Measurements from ENCODE around the gene HIVEP3. TPM values are rescaled to one million over a fixed set of nuclear protein-coding genes. Genes with fewer than 3 reads are reported as not detected.

Gene HIVEP3
- total RNA-seq, 2 experiments from 2014 or later = 18.6 to 20.4 TPM

GRCh38 chr1:41629141-41629540 is 289.6 kb downstream of the HIVEP3 start:
- Mint-ChIP-seq H3K4me1 (ENCODE audit: low read depth) (peaks cover 71% of the 10 kb centered on the region), H3K4me3 (no peak overlapping the region), H3K27me3 (no peaks in the 10 kb centered on the region), H3K36me3 (ENCODE audit: low read depth) (peaks cover 57% of the 10 kb centered on the region), H3K27ac (no peak overlapping the region), H3K9me3 (no peaks in the 10 kb centered on the region)
- intact Hi-C loops (cut with micrococcal nuclease) = no loop called here
- no peak for TF ChIP-seq CTCF (IDR thresholded peaks at IDR 0.05)
- ATAC-seq (no peak), DNase-seq (no peak)
- CTCF ChIA-PET = no interaction called here
- POLR2A ChIA-PET = no interaction called here

- POLR2A ChIA-PET = interaction anchor here (1.0 kb wide), 1 partner anchor 30 kb away, joined by 4 read pairs; no protein-coding TSS in a partner anchor
Measured at GRCh38 chr1:41627491-41628280, 291.0 kb downstream of the HIVEP3 start.

DNA sequence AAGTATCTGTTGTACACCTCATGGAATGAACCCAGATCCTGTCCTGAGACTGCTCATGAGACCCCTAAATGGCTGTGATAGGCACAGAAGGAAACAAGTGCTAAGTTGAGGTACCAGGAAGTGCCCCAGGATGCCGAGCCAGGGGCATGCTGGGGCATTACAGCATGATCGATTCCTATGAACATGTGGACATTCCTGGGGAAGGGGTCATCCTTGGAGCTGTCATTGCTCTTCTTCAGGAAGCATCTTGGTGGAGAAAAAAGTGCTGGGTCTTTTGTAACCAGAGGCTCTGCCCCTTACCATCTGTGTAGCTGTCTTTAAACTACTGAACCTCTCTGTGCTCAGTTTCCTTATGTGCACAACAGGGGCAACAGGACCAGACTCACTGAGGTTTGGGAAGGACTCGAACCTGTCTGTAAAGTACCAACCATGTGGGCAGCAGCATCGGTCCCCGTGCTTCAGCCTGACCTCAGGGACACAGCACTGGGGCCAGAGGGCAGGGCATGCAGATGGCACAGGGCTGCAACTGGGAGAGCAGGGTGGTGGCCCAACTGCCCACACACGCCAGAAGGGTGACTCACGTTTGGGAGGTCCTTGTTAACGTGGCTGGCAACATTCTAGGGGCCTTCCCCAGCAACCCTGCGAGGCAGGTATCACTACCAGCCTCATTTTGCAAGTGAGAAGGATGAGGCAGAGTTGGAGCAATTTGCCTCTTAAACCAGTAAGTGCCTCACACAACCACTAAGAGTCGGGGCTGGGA is 291.9 kb downstream of the HIVEP3 start:
- ChIA-PET POLR2A (no interaction called here), CTCF (interaction anchor here (1.2 to 1.5 kb wide), 3 partner anchors 13 to 265 kb away, joined by 3 to 4 read pairs (median 3); no protein-coding TSS in a partner anchor)
- Mint-ChIP-seq H3K4me1 (ENCODE audit: low read depth) (peaks cover 74% of the 10 kb centered on the region), H3K27ac (peak overlapping the region; percentile 91), H3K36me3 (ENCODE audit: low read depth) (peaks cover 64% of the 10 kb centered on the region), H3K27me3 (no peaks in the 10 kb centered on the region), H3K9me3 (no peaks in the 10 kb centered on the region), H3K4me3 (no peak overlapping the region)
- ATAC-seq (peak; percentile 97), DNase-seq (peak; percentile 85)
- intact Hi-C loops (cut with micrococcal nuclease) = no loop called here
- TF ChIP-seq CTCF (IDR thresholded peaks at IDR 0.05) = no peak

More at GRCh38 chr1:41627491-41628280, 291.0 kb downstream of the HIVEP3 start:
- no peak for ATAC-seq
- no peaks in the 10 kb centered on the region for H3K27me3 Mint-ChIP-seq
- no peaks in the 10 kb centered on the region for H3K9me3 Mint-ChIP-seq
- no peak for DNase-seq
- intact Hi-C loops (cut with micrococcal nuclease) = no loop called here
- H3K27ac Mint-ChIP-seq = peak overlapping the region; percentile 91
- no peak for TF ChIP-seq CTCF (IDR thresholded peaks at IDR 0.05)
- H3K4me1 Mint-ChIP-seq (ENCODE audit: low read depth) = peaks cover 73% of the 10 kb centered on the region
- no peak overlapping the region for H3K4me3 Mint-ChIP-seq
- H3K36me3 Mint-ChIP-seq (ENCODE audit: low read depth) = peaks cover 61% of the 10 kb centered on the region
- CTCF ChIA-PET = interaction anchor here (1.4 kb wide), 1 partner anchor 29 kb away, joined by 4 read pairs; no protein-coding TSS in a partner anchor

DNA sequence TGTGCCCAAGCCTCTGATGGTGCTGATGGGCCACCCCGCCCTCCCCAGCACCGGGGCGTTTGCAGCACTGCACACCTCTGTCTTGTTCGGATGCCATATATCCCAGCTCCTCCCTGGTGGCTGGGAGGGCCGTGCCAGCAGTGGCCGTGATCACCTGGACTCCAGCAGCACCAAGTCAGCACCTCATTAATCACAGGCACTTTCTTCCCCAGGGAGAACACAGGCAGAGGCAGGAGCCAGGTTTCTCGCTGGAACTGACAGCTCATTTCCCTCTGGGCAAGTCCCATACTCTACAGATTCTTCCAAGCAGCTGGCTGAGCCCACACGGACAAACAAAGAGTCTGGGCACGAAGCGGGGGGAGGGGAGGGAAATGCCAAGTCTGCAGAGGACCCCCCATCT is 292.6 kb downstream of the HIVEP3 start:
- intact Hi-C loops (cut with micrococcal nuclease) = no loop called here
- no peak for TF ChIP-seq CTCF (IDR thresholded peaks at IDR 0.05)
- Mint-ChIP-seq H3K36me3 (ENCODE audit: low read depth) (peaks cover 65% of the 10 kb centered on the region), H3K9me3 (no peaks in the 10 kb centered on the region), H3K4me3 (no peak overlapping the region), H3K27ac (peak overlapping the region; percentile 23), H3K4me1 (ENCODE audit: low read depth) (peaks cover 75% of the 10 kb centered on the region), H3K27me3 (no peaks in the 10 kb centered on the region)
- DNase-seq (no peak), ATAC-seq (no peak)
- POLR2A ChIA-PET = interaction anchor here (0.8 kb wide), 1 partner anchor 15 kb away, joined by 3 read pairs; no protein-coding TSS in a partner anchor
- CTCF ChIA-PET = interaction anchor here (1.2 to 1.5 kb wide), 3 partner anchors 14 to 266 kb away, joined by 3 to 4 read pairs (median 3); no protein-coding TSS in a partner anchor
